ENCODE results near the gene MRPL43. TPM values are rescaled to one million over a fixed set of nuclear protein-coding genes. Genes with fewer than 3 reads are reported as not detected.

MRPL43 gene
- total RNA-seq, 4 donors from 2014 or later, result 57.3 to 86.7 (median 65.3) TPM

GRCh38 chr10:101031796-101032636 is 44.7 kb upstream of the MRPL43 start:
- no peak for TF ChIP-seq CTCF (IDR thresholded peaks at IDR 0.05; ENCODE audit: low read depth)

GRCh38 chr10:101031128-101031795 is 44.0 kb upstream of the MRPL43 start, which contains the start of the genes PDZD7 and SFXN3:
PDZD7 (minus strand) TSS chr10:101031129; CDS start chr10:101030219, 910 bp downstream.
SFXN3 (plus strand) TSS chr10:101031234; CDS start chr10:101034695, 3,461 bp downstream.
- no peak for TF ChIP-seq CTCF (IDR thresholded peaks at IDR 0.05; ENCODE audit: low read depth)

- no peak for TF ChIP-seq CTCF (IDR thresholded peaks at IDR 0.05; ENCODE audit: low read depth)
Observed at GRCh38 chr10:101030496-101031127, 43.3 kb upstream of the MRPL43 start.

GRCh38 chr10:101029520-101030295 is 42.4 kb upstream of the MRPL43 start:
- no peak for TF ChIP-seq CTCF (IDR thresholded peaks at IDR 0.05; ENCODE audit: low read depth)

- TF ChIP-seq CTCF (IDR thresholded peaks at IDR 0.05; ENCODE audit: low read depth), result no peak
Observed at GRCh38 chr10:101028446-101029337, 41.4 kb upstream of the MRPL43 start.

- TF ChIP-seq CTCF (IDR thresholded peaks at IDR 0.05; ENCODE audit: low read depth), result no peak
Observed at GRCh38 chr10:101027106-101027720, 39.9 kb upstream of the MRPL43 start.

Measured in subcutaneous adipose tissue (tissue), 4 donors.